GM12878 (cell line): ENCODE results near the gene NSUN2. TPM values are rescaled to one million over a fixed set of nuclear protein-coding genes. Genes with fewer than 3 reads are reported as not detected.

ENCODE experiments used
- ATAC-seq: fragments of 200-7000 bp; cut with Tn5 transposase; 3 replicates; pipeline ENCODE4 v1.9.1; 2020; ENCODE audit warnings: mild to moderate bottlenecking, moderate library complexity
- BruUV-seq: library from RNA; stranded (reverse); fragments of 400-500 nt; replicated peaks from 2 replicates; lab custom pipeline; 2021; lab: Mats Ljungman, UMichigan
- CTCF ChIA-PET: fragments of 300-600 bp; sonication (Branson Sonifier 250); formaldehyde crosslinking; extraction: SDS; loops from one replicate; lab custom pipeline; 2021; ENCODE audit warnings: inconsistent platforms; lab: Yijun Ruan, JAX
- POLR2A ChIA-PET: fragments of 350-600 bp; formaldehyde crosslinking; extraction: SDS; loops from one replicate; lab custom pipeline; 2021; ENCODE audit warnings: inconsistent platforms; lab: Charles Lee
- RAD21 ChIA-PET: fragments of 300-600 bp; sonication (Branson Sonifier 250); formaldehyde crosslinking; loops from one replicate; lab custom pipeline; 2023; ENCODE audit warnings: antibody characterized with exemption; ENCODE audit not compliant: unreplicated experiment; lab: Charles Lee
- SMC1A ChIA-PET: fragments of 300-600 bp; sonication (Branson Sonifier 250); formaldehyde crosslinking; loops from one replicate; lab custom pipeline; 2023; ENCODE audit not compliant: unreplicated experiment, uncharacterized antibody; lab: Charles Lee
- DNase-seq: peaks from one replicate; pipeline ENCODE4 v3.0.0-alpha.2; 2011; ENCODE audit warnings: low read depth, low spot score
- FAIRE-seq: peaks from 3 replicates; lab custom pipeline; 2011; peaks lifted over from hg19 to GRCh38; lab: Jason Lieb, UNC
- H2AFZ ChIP-seq: 2 replicates; pipeline ENCODE4 v1.6.0; 2011; ENCODE audit warnings: low read depth, low read length, control low read depth; ENCODE audit not compliant: control insufficient read depth
- H3K27ac ChIP-seq: 2 replicates; pipeline ENCODE4 v1.5.1; 2011; ENCODE audit warnings: control low read depth; ENCODE audit not compliant: control insufficient read depth, insufficient read depth
- H3K27me3 ChIP-seq, 2 experiments: replicated peaks in 1 of 2; 2 replicates each; pipeline versions ENCODE4 v1.6.0 to v1.6.1; 2011; ENCODE audit warnings: low read length in 1 of 2; ENCODE audit not compliant: control insufficient read depth in 2 of 2, insufficient read depth in 2 of 2
- H3K36me3 ChIP-seq, 2 experiments: 2 replicates each; pipeline ENCODE4 v1.5.1; 2011; ENCODE audit warnings: low read length in 1 of 2; ENCODE audit not compliant: control insufficient read depth in 2 of 2, insufficient read depth in 2 of 2
- H3K4me1 ChIP-seq: 2 replicates; pipeline ENCODE4 v1.6.1; 2011; ENCODE audit warnings: mild to moderate bottlenecking, low read length, moderate library complexity, mixed read lengths; ENCODE audit not compliant: control insufficient read depth, insufficient read depth
- H3K4me2 ChIP-seq: 2 replicates; pipeline ENCODE4 v1.6.0; 2011; ENCODE audit warnings: control low read depth; ENCODE audit not compliant: control insufficient read depth, insufficient read depth
- H3K4me3 ChIP-seq: fragments of 200-600 bp; sonication (generic); 2 replicates; pipeline ENCODE4 v1.5.1; 2016
- H3K79me2 ChIP-seq: 2 replicates; pipeline ENCODE4 v1.6.0; 2011; ENCODE audit warnings: low read length; ENCODE audit not compliant: control insufficient read depth, insufficient read depth
- H3K9ac ChIP-seq: 2 replicates; pipeline ENCODE4 v1.8.0; 2011; ENCODE audit warnings: low read length, control low read depth, mixed read lengths; ENCODE audit not compliant: control insufficient read depth, insufficient read depth
- H3K9me3 ChIP-seq: replicated peaks from 3 replicates; pipeline ENCODE4 v1.5.1; 2011; ENCODE audit warnings: mild to moderate bottlenecking, low read length; ENCODE audit not compliant: control insufficient read depth, insufficient read depth
- H4K20me1 ChIP-seq: 2 replicates; pipeline ENCODE4 v1.6.0; 2011; ENCODE audit not compliant: control insufficient read depth, insufficient read depth
- BHLHE40 ChIP-seq, 2 experiments: fragments of 450-650 bp in 1 of 2; IDR thresholded peaks; 2 replicates each; pipeline ENCODE4 v1.6.1; 2011 to 2017; ENCODE audit warnings: low read depth in 2 of 2, borderline replicate concordance in 1 of 2, improper control_type of control experiment in 1 of 2, low read length in 1 of 2, mild to moderate bottlenecking in 1 of 2
- KDM1A ChIP-seq: fragments of 200-600 bp; sonication (generic); IDR thresholded peaks from 2 replicates; pipeline ENCODE4 v1.6.1; 2016; ENCODE audit warnings: borderline replicate concordance
- NRF1 ChIP-seq: conservative IDR thresholded peaks from 2 replicates; pipeline ENCODE4 v1.6.1; 2011; ENCODE audit warnings: mild to moderate bottlenecking, low read depth, low read length, improper control_type of control experiment
- SMAD5 ChIP-seq: IDR thresholded peaks from 2 replicates; pipeline ENCODE4 v1.6.1; 2016; ENCODE audit warnings: antibody characterized with exemption, low read depth
- SMC3 ChIP-seq: IDR thresholded peaks from 2 replicates; pipeline ENCODE4 v1.6.1; 2011; ENCODE audit warnings: low read length, improper control_type of control experiment, borderline replicate concordance
- SUPT20H ChIP-seq: IDR thresholded peaks from 2 replicates; pipeline ENCODE4 v1.6.1; 2011; ENCODE audit warnings: low read depth, mild to moderate bottlenecking, low read length, moderate library complexity, borderline replicate concordance; ENCODE audit not compliant: control insufficient read depth
- SUZ12 ChIP-seq: fragments of 200-600 bp; sonication (generic); IDR thresholded peaks from one replicate; pipeline ENCODE4 v1.6.1; 2018; ENCODE audit warnings: antibody characterized with exemption, mild to moderate bottlenecking; ENCODE audit not compliant: unreplicated experiment
- TARDBP ChIP-seq: IDR thresholded peaks from 2 replicates; pipeline ENCODE4 v1.6.1; 2016; ENCODE audit warnings: borderline replicate concordance
- TCF7 ChIP-seq: IDR thresholded peaks from 2 replicates; pipeline ENCODE4 v1.6.1; 2014; ENCODE audit warnings: antibody characterized with exemption, borderline replicate concordance
- ZNF384 ChIP-seq: IDR thresholded peaks from 2 replicates; pipeline ENCODE4 v1.6.1; 2012; ENCODE audit warnings: low read depth, mild to moderate bottlenecking, low read length, improper control_type of control experiment, borderline replicate concordance
- WGBS: methylation state at CpG from one replicate; pipeline ENCODE4 v1.1.6; 2016; ENCODE audit warnings: low lambda C conversion rate; ENCODE audit not compliant: insufficient replicate concordance, insufficient coverage; ENCODE audit errors: missing lambda C conversion rate; 5-methylcytosine and 5-hydroxymethylcytosine counted together
- in situ Hi-C: fragments of 300-500 bp; cut with MboI; formaldehyde crosslinking; loops from 9 replicates; pipeline ENCODE4 v1.14.3; 2018; ENCODE audit warnings: mixed read lengths
- intact Hi-C: fragments of 100-400 bp; cut with micrococcal nuclease; formaldehyde crosslinking; loops from one replicate; pipeline ENCODE4 v1.14.2; 2022; ENCODE audit not compliant: unreplicated experiment
- polyA plus RNA-seq, 11 experiments: library from polyadenylated mRNA; depleted of rRNA in 4 of 11; unstranded in 6 of 11; stranded (reverse) in 5 of 11; fragments of >200 nt; fragmentation: Nextera tagmentation in 4 of 11; fragmentation: Illumina TruSeq in 1 of 11; extraction: Ambion mirVana in 4 of 11; extraction: Trizol in 1 of 11; gene quantifications; 1 replicate in 1 of 11; 2 replicates in 10 of 11; pipeline versions ENCODE4 v1.2.1 to v1.2.3, GENCODE V29; 2011 to 2016; ENCODE audit warnings: inconsistent platforms in 2 of 11, missing spikeins in 2 of 11, low read depth in 1 of 11
- total RNA-seq, 4 experiments: library from RNA; depleted of rRNA in 3 of 4; stranded (reverse); fragments of >200 nt in 3 of 4; fragmentation: Illumina TruSeq in 1 of 4; extraction: Trizol in 1 of 4; gene quantifications; 2 replicates each; pipeline versions ENCODE4 v1.2.1 to v1.2.3, GENCODE V29; 2013 to 2021
- TF ChIP-seq, protein P1 (sequence below): fragments of 450-650 bp; IDR thresholded peaks from 2 replicates; pipeline ENCODE4 v1.6.1; 2016; ENCODE audit warnings: mild to moderate bottlenecking, moderate library complexity, borderline replicate concordance
- TF ChIP-seq, protein P2 (sequence below): IDR thresholded peaks from 2 replicates; pipeline ENCODE4 v1.6.1; 2011; ENCODE audit warnings: borderline replicate concordance, low read depth, mild to moderate bottlenecking, moderate library complexity, low read length; ENCODE audit not compliant: insufficient read depth, poor library complexity, severe bottlenecking
- TF ChIP-seq, protein P3 (sequence below): IDR thresholded peaks from 2 replicates; pipeline ENCODE4 v1.6.1; 2012; ENCODE audit warnings: mild to moderate bottlenecking, low read depth, low read length

Gene NSUN2
- total and polyA plus RNA-seq, 10 of the 15 experiments (the other 5 are each of a cell fraction or from before 2014, with no cell fraction given): 8.0 to 112 (median 91.1) TPM

DNA sequence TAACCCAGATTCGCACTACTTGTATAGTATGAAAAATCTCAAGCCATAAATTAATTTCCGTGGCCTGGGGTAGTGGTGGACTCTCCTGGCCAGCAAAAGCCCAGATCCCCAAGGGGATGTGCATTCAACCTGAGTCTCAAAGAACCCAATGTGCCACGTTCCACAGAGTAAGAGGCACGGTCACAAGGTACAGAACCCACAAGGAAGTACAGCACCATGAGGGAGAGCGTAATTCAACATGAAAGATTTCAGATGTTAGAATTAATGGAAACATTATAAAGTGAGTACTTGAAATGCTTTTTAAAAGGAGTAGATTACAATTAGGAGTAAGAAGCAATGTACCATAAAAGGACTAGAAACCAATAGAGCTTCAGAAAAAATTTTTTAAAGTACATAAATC lies 23.8 kb upstream of the NSUN2 start:
- peaks cover 3 to 12% of the 10 kb centered on the region in 2 experiments; a peak in 3 of 4 replicates for H3K36me3 ChIP-seq
- in situ Hi-C loops (no loop called here), intact Hi-C loops (no loop called here)
- H3K79me2 ChIP-seq: no peaks in the 10 kb centered on the region
- RAD21 ChIA-PET: no interaction called here
- H3K9ac ChIP-seq: no peak overlapping the region
- peaks cover 13% of the 10 kb centered on the region for H3K4me1 ChIP-seq
- SMC1A ChIA-PET: interaction anchor here (1.0 kb wide), 1 partner anchor 10 kb away, joined by 3 read pairs; no protein-coding TSS in a partner anchor
- no peak overlapping the region for H3K27ac ChIP-seq
- BruUV-seq: no TSS peak
- H3K9me3 ChIP-seq: no peaks in the 10 kb centered on the region; the same call in 2 of the 3 replicates
- no peak for ATAC-seq
- no peak overlapping the region for H3K4me2 ChIP-seq
- POLR2A ChIA-PET: no interaction called here
- H3K27me3 ChIP-seq: no peaks in the 10 kb centered on the region
- 99% methylated on average over 5 of the region's 5 CpGs for WGBS
- no peaks in the 10 kb centered on the region for H4K20me1 ChIP-seq
- no peak for DNase-seq
- no peak overlapping the region for H2AFZ ChIP-seq
- no peak overlapping the region for H3K4me3 ChIP-seq
- FAIRE-seq: no peak
- CTCF ChIA-PET: no interaction called here
- TF ChIP-seq SUZ12 (no peak), NRF1 (no peak), ZNF384 (no peak), SMC3 (no peak), SUPT20H (no peak), TARDBP (no peak), SMAD5 (no peak), TCF7 (no peak), BHLHE40 (IDR thresholded peaks at IDR 0.05; ENCODE audit: borderline replicate concordance in 1 of 2, low read depth in 2 of 2, low read length in 1 of 2) (no peak), KDM1A (no peak)
- TF ChIP-seq, protein P1, sequence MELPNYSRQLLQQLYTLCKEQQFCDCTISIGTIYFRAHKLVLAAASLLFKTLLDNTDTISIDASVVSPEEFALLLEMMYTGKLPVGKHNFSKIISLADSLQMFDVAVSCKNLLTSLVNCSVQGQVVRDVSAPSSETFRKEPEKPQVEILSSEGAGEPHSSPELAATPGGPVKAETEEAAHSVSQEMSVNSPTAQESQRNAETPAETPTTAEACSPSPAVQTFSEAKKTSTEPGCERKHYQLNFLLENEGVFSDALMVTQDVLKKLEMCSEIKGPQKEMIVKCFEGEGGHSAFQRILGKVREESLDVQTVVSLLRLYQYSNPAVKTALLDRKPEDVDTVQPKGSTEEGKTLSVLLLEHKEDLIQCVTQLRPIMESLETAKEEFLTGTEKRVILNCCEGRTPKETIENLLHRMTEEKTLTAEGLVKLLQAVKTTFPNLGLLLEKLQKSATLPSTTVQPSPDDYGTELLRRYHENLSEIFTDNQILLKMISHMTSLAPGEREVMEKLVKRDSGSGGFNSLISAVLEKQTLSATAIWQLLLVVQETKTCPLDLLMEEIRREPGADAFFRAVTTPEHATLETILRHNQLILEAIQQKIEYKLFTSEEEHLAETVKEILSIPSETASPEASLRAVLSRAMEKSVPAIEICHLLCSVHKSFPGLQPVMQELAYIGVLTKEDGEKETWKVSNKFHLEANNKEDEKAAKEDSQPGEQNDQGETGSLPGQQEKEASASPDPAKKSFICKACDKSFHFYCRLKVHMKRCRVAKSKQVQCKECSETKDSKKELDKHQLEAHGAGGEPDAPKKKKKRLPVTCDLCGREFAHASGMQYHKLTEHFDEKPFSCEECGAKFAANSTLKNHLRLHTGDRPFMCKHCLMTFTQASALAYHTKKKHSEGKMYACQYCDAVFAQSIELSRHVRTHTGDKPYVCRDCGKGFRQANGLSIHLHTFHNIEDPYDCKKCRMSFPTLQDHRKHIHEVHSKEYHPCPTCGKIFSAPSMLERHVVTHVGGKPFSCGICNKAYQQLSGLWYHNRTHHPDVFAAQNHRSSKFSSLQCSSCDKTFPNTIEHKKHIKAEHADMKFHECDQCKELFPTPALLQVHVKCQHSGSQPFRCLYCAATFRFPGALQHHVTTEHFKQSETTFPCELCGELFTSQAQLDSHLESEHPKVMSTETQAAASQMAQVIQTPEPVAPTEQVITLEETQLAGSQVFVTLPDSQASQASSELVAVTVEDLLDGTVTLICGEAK: no peak
- TF ChIP-seq, protein P2, sequence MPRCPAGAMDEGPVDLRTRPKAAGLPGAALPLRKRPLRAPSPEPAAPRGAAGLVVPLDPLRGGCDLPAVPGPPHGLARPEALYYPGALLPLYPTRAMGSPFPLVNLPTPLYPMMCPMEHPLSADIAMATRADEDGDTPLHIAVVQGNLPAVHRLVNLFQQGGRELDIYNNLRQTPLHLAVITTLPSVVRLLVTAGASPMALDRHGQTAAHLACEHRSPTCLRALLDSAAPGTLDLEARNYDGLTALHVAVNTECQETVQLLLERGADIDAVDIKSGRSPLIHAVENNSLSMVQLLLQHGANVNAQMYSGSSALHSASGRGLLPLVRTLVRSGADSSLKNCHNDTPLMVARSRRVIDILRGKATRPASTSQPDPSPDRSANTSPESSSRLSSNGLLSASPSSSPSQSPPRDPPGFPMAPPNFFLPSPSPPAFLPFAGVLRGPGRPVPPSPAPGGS: no peak
- TF ChIP-seq, protein P3, sequence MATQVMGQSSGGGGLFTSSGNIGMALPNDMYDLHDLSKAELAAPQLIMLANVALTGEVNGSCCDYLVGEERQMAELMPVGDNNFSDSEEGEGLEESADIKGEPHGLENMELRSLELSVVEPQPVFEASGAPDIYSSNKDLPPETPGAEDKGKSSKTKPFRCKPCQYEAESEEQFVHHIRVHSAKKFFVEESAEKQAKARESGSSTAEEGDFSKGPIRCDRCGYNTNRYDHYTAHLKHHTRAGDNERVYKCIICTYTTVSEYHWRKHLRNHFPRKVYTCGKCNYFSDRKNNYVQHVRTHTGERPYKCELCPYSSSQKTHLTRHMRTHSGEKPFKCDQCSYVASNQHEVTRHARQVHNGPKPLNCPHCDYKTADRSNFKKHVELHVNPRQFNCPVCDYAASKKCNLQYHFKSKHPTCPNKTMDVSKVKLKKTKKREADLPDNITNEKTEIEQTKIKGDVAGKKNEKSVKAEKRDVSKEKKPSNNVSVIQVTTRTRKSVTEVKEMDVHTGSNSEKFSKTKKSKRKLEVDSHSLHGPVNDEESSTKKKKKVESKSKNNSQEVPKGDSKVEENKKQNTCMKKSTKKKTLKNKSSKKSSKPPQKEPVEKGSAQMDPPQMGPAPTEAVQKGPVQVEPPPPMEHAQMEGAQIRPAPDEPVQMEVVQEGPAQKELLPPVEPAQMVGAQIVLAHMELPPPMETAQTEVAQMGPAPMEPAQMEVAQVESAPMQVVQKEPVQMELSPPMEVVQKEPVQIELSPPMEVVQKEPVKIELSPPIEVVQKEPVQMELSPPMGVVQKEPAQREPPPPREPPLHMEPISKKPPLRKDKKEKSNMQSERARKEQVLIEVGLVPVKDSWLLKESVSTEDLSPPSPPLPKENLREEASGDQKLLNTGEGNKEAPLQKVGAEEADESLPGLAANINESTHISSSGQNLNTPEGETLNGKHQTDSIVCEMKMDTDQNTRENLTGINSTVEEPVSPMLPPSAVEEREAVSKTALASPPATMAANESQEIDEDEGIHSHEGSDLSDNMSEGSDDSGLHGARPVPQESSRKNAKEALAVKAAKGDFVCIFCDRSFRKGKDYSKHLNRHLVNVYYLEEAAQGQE: no peak
